HepG2 (cell line): Measurements from ENCODE around the gene RARRES1. TPM values are rescaled to one million over a fixed set of nuclear protein-coding genes. Genes with fewer than 3 reads are reported as not detected.

Experiments used
- ATAC-seq: fragments of 200-7000 bp; cut with Tn5 transposase; 3 replicates; pipeline ENCODE4 v1.9.1; 2020; ENCODE audit warnings: mild to moderate bottlenecking, moderate library complexity
- BruUV-seq: library from RNA; stranded (reverse); fragments of 400-500 nt; replicated peaks from 2 replicates; lab custom pipeline; 2021; lab: Mats Ljungman, UMichigan
- CTCF ChIA-PET: fragments of 300-600 bp; formaldehyde crosslinking; extraction: SDS; loops from one replicate; lab custom pipeline; 2021; ENCODE audit warnings: low total read pairs, inconsistent platforms, low intra/inter-chr PET ratio; lab: Yijun Ruan, JAX
- POLR2A ChIA-PET: fragments of 350-600 bp; sonication (Branson Sonifier 250); formaldehyde crosslinking; loops from one replicate; lab custom pipeline; 2020; ENCODE audit warnings: antibody characterized with exemption, inconsistent platforms; lab: Yijun Ruan, JAX
- DNase-seq: peaks from one replicate; pipeline ENCODE4 v3.0.0-alpha.2; 2015; ENCODE audit warnings: low spot score
- FAIRE-seq: peaks from 3 replicates; lab custom pipeline; 2011; peaks lifted over from hg19 to GRCh38; lab: Jason Lieb, UNC
- H2AFZ ChIP-seq: one replicate; pipeline ENCODE4 v1.6.1; 2011; ENCODE audit warnings: low read length, inconsistent platforms
- H3K27ac ChIP-seq: fragments of 300-600 bp; 3 replicates; pipeline ENCODE4 v1.8.0; 2011; ENCODE audit warnings: mixed run types, mild to moderate bottlenecking, mixed read lengths, low read length, inconsistent platforms; ENCODE audit not compliant: insufficient read depth; ENCODE audit errors: extremely low read length
- H3K27me3 ChIP-seq, 2 experiments: fragments of 200-600 bp in 1 of 2; 2 replicates in 1 of 2; 3 replicates in 1 of 2; pipeline versions ENCODE4 v1.6.0 to v1.8.0; 2011; ENCODE audit warnings: low read length in 2 of 2, mild to moderate bottlenecking in 2 of 2, moderate library complexity in 2 of 2, inconsistent platforms in 1 of 2; ENCODE audit not compliant: insufficient read depth in 2 of 2, control insufficient read depth in 1 of 2
- H3K36me3 ChIP-seq, 2 experiments: fragments of 200-600 bp in 1 of 2; replicated peaks in 1 of 2; 2 replicates in 1 of 2; 3 replicates in 1 of 2; pipeline versions ENCODE4 v1.5.1 to v1.8.0; 2011; ENCODE audit warnings: low read length in 2 of 2, inconsistent platforms in 1 of 2; ENCODE audit not compliant: insufficient read depth in 2 of 2, control insufficient read depth in 1 of 2
- H3K4me1 ChIP-seq: 2 replicates; pipeline ENCODE4 v1.5.1; 2012; ENCODE audit warnings: low read length, inconsistent platforms; ENCODE audit not compliant: insufficient read depth
- H3K4me2 ChIP-seq: 2 replicates; pipeline ENCODE4 v1.6.0; 2011; ENCODE audit warnings: low read depth, low read length, inconsistent platforms
- H3K4me3 ChIP-seq, 3 experiments: fragments of 200-600 bp in 1 of 3; sonication (generic), shearing (Covaris generic) in 1 of 3; replicated peaks in 1 of 3; 2 replicates each; pipeline ENCODE4 v1.5.1; 2011 to 2016; ENCODE audit warnings: low read length in 3 of 3, inconsistent platforms in 2 of 3, low read depth in 2 of 3, mild to moderate bottlenecking in 2 of 3, control low read depth in 1 of 3, mixed read lengths in 1 of 3; ENCODE audit not compliant: insufficient read depth in 1 of 3
- H3K79me2 ChIP-seq: one replicate; pipeline ENCODE4 v1.6.1; 2011; ENCODE audit warnings: low read length, inconsistent platforms; ENCODE audit not compliant: insufficient read depth
- H3K9ac ChIP-seq: 2 replicates; pipeline ENCODE4 v1.6.0; 2011; ENCODE audit warnings: mild to moderate bottlenecking, low read depth, low read length, inconsistent platforms; ENCODE audit not compliant: insufficient read depth
- H3K9me3 ChIP-seq: 2 replicates; pipeline ENCODE4 v1.5.1; 2012; ENCODE audit warnings: mild to moderate bottlenecking, low read length
- H4K20me1 ChIP-seq: 2 replicates; pipeline ENCODE4 v1.6.0; 2011; ENCODE audit warnings: inconsistent platforms, mild to moderate bottlenecking, low read length, moderate library complexity; ENCODE audit not compliant: insufficient read depth
- MED8 ChIP-seq: sonication (generic); formaldehyde crosslinking; IDR thresholded peaks from 2 replicates; pipeline ENCODE4 v1.8.1; 2023; ENCODE audit warnings: mild to moderate bottlenecking, missing genetic modification reagents; ENCODE audit not compliant: insufficient replicate concordance
- MEF2D ChIP-seq: sonication (generic); formaldehyde crosslinking; IDR thresholded peaks from 2 replicates; pipeline ENCODE4 v1.5.1; 2020; ENCODE audit warnings: mild to moderate bottlenecking, missing genetic modification reagents
- MXD4 ChIP-seq: IDR thresholded peaks from 2 replicates; pipeline ENCODE4 v1.6.1; 2016; ENCODE audit warnings: mild to moderate bottlenecking, missing biosample characterization, missing genetic modification reagents
- PLSCR1 ChIP-seq: sonication (generic); formaldehyde crosslinking; IDR thresholded peaks from 2 replicates; pipeline ENCODE4 v1.5.0; 2020; ENCODE audit warnings: missing genetic modification reagents, mild to moderate bottlenecking, borderline replicate concordance
- SAFB2 ChIP-seq: sonication (generic); formaldehyde crosslinking; IDR thresholded peaks from 2 replicates; pipeline ENCODE4 v1.5.1; 2020; ENCODE audit warnings: missing genetic modification reagents, low read depth, mild to moderate bottlenecking, borderline replicate concordance
- ZBTB20 ChIP-seq: sonication (generic); formaldehyde crosslinking; IDR thresholded peaks from 2 replicates; pipeline ENCODE4 v1.8.1; 2023; ENCODE audit warnings: missing genetic modification reagents, low read depth, mild to moderate bottlenecking, borderline replicate concordance
- ZFP91 ChIP-seq: sonication (generic); formaldehyde crosslinking; IDR thresholded peaks from 2 replicates; pipeline ENCODE4 v1.9.0; 2022; ENCODE audit warnings: missing genetic modification reagents, mild to moderate bottlenecking, borderline replicate concordance
- ZKSCAN5 ChIP-seq: sonication (generic); formaldehyde crosslinking; IDR thresholded peaks from 2 replicates; pipeline ENCODE4 v1.5.1; 2020; ENCODE audit warnings: mild to moderate bottlenecking, missing genetic modification reagents
- ZNF280B ChIP-seq: sonication (generic); formaldehyde crosslinking; IDR thresholded peaks from 2 replicates; pipeline ENCODE4 v1.5.0; 2020; ENCODE audit warnings: missing genetic modification reagents, mild to moderate bottlenecking, borderline replicate concordance
- ZNF546 ChIP-seq: sonication (generic); formaldehyde crosslinking; conservative IDR thresholded peaks from 2 replicates; pipeline ENCODE4 v1.8.1; 2023; ENCODE audit warnings: mild to moderate bottlenecking, missing genetic modification reagents
- ZNF703 ChIP-seq: sonication (generic); formaldehyde crosslinking; IDR thresholded peaks from 2 replicates; pipeline ENCODE4 v1.5.1; 2020; ENCODE audit warnings: missing genetic modification reagents, mild to moderate bottlenecking, moderate library complexity, borderline replicate concordance
- ZNF772 ChIP-seq: sonication (generic); formaldehyde crosslinking; IDR thresholded peaks from 2 replicates; pipeline ENCODE4 v1.5.0; 2020; ENCODE audit warnings: mild to moderate bottlenecking, missing genetic modification reagents
- WGBS: methylation state at CpG from one replicate; pipeline ENCODE4 v1.1.6; 2017; ENCODE audit warnings: low lambda C conversion rate; 5-methylcytosine and 5-hydroxymethylcytosine counted together
- in situ Hi-C: cut with HindIII; loops from 2 replicates; pipeline ENCODE4 v1.10.0; 2017; ENCODE audit warnings: low pct_unique_long_range_greater_than_20kb; ENCODE audit not compliant: extremely low pct_ligation_motif_present
- intact Hi-C: fragments of 100-400 bp; cut with micrococcal nuclease; formaldehyde crosslinking; loops from one replicate; pipeline ENCODE4 v1.10.0; 2022; ENCODE audit not compliant: unreplicated experiment
- polyA plus RNA-seq, 8 experiments: library from polyadenylated mRNA; depleted of rRNA in 3 of 8; stranded (reverse) in 7 of 8; unstranded in 1 of 8; fragments of >200 nt; fragmentation: Illumina TruSeq in 4 of 8; extraction: Trizol in 4 of 8; gene quantifications; 2 replicates each; pipeline versions ENCODE4 v1.2.1 to v1.2.3, GENCODE V29; 2011 to 2016; ENCODE audit warnings: low read depth in 4 of 8, missing spikeins in 1 of 8, mixed read lengths in 1 of 8; ENCODE audit not compliant: insufficient read depth in 1 of 8
- total RNA-seq, 5 experiments: library from RNA; depleted of rRNA; stranded (reverse); fragments of >200 nt; fragmentation: Illumina TruSeq; extraction: Trizol; gene quantifications; 2 replicates each; pipeline ENCODE4 v1.2.3, GENCODE V29; 2016; ENCODE audit warnings: low read depth in 1 of 5

RARRES1 gene
- total and polyA plus RNA-seq, 2 of the 13 experiments (the other 11 are each of a cell fraction or from before 2014, with no cell fraction given): not detected

GRCh38 chr3:158766364-158766763 is 34.1 kb upstream of the RARRES1 start:
- Histone ChIP-seq H3K4me1 (peaks cover 39% of the 10 kb centered on the region), H3K9me3 (no peaks in the 10 kb centered on the region), H2AFZ (no peak overlapping the region), H3K36me3 (no peaks in the 10 kb centered on the region), H3K9ac (no peak overlapping the region), H3K27me3 (no peaks in the 10 kb centered on the region), H3K4me3 (no peak overlapping the region), H3K27ac (no peak overlapping the region), H3K4me2 (no peak overlapping the region), H3K79me2 (no peaks in the 10 kb centered on the region), H4K20me1 (no peaks in the 10 kb centered on the region)
- CTCF ChIA-PET: no interaction called here
- in situ Hi-C loops: no loop called here
- no peak for DNase-seq
- ATAC-seq: no peak
- no TSS peak for BruUV-seq
- intact Hi-C loops: loop anchor here (5.0 kb wide), 1 partner anchor 39 kb away; no protein-coding TSS in a partner anchor
- FAIRE-seq: no peak
- TF ChIP-seq PLSCR1 (no peak), SAFB2 (CRISPR knock-in tag) (no peak), MEF2D (CRISPR knock-in tag) (no peak), MXD4 (no peak), ZNF772 (CRISPR knock-in tag) (no peak), ZNF280B (no peak), ZNF703 (no peak), ZNF546 (CRISPR knock-in tag) (no peak), ZKSCAN5 (no peak), ZFP91 (CRISPR knock-in tag) (no peak), MED8 (CRISPR knock-in tag) (no peak), ZBTB20 (CRISPR knock-in tag) (no peak)
- POLR2A ChIA-PET: no interaction called here
- 97% methylated on average over 1 of the region's 1 CpG for WGBS
